Ascending aorta (tissue), 2 donors: ENCODE data around the gene CCDC146. TPM values are rescaled to one million over a fixed set of nuclear protein-coding genes. Genes with fewer than 3 reads are reported as not detected.
A peak's percentile ranks its signal among the peaks of the same experiment; 100 is the strongest.

Source experiments
- DNase-seq, 2 donors: peaks; one replicate each; pipeline ENCODE4 v3.0.0-alpha.2; 2019; ENCODE audit warnings: low spot score in 2 of 2
- H3K27ac ChIP-seq, 2 donors: fragments of 200-600 bp; sonication (generic); one replicate each; pipeline ENCODE4 v1.5.1; 2016 to 2017; ENCODE audit warnings: mild to moderate bottlenecking in 1 of 2
- H3K27me3 ChIP-seq: fragments of 200-600 bp; sonication (generic); one replicate; pipeline ENCODE4 v1.5.1; 2017
- H3K36me3 ChIP-seq, 2 donors: fragments of 200-600 bp; sonication (generic); one replicate each; pipeline ENCODE4 v1.5.1; 2016
- H3K4me1 ChIP-seq, 2 donors: fragments of 200-600 bp; sonication (generic); one replicate each; pipeline ENCODE4 v1.5.1; 2016 to 2017; ENCODE audit warnings: mild to moderate bottlenecking in 1 of 2
- H3K4me3 ChIP-seq, 2 donors: fragments of 200-600 bp; sonication (generic); one replicate each; pipeline ENCODE4 v1.5.1; 2016 to 2017; ENCODE audit warnings: mild to moderate bottlenecking in 1 of 2
- H3K9me3 ChIP-seq, 2 donors: fragments of 200-600 bp; sonication (generic); one replicate each; pipeline ENCODE4 v1.5.1; 2016
- intact Hi-C: fragments of 100-400 bp; cut with DNase I; formaldehyde crosslinking; loops from one replicate; pipeline ENCODE4 v1.15.1; 2023
- total RNA-seq: library from RNA; depleted of rRNA; stranded (reverse); fragments of >200 nt; gene quantifications from one replicate; pipeline ENCODE4 v1.1.0, GENCODE V29; 2016
- TF ChIP-seq, protein P1 (sequence below), 3 experiments: fragments of 200-600 bp in 2 of 3; fragments of 450-650 bp in 1 of 3; sonication (generic) in 2 of 3; IDR thresholded peaks; one replicate each; pipeline ENCODE4 v1.5.1; 2016 to 2019; ENCODE audit warnings: antibody characterized with exemption in 3 of 3, mild to moderate bottlenecking in 1 of 3, moderate library complexity in 1 of 3

Gene CCDC146
- total RNA-seq, 1 donor from 2014 or later = 9.2 TPM

DNA sequence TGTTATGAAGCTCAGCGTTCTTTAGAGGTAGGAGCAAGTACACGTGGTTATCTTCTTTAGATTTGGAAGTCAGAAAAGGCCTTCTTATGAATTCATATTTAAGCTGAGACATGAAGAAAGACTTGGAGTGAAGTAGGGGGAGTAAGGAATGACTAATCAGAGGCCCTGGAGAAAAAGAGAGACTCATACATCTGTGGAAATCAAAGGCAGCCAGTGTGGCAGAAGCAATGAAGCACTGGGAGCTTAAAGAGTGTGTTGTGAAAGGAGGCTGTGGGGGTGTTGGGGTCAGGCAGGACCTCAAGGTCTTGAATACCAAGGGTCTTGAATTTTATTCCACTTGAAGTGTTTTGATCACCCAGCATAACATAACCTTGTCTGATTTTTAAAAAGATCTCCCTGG, 112.9 kb downstream of the CCDC146 start:
- no peak overlapping the region for H3K4me3 ChIP-seq
- H3K27ac ChIP-seq = no peak overlapping the region
- no peaks in the 10 kb centered on the region for H3K27me3 ChIP-seq
- H3K9me3 ChIP-seq = no peaks in the 10 kb centered on the region
- TF ChIP-seq, protein P1, sequence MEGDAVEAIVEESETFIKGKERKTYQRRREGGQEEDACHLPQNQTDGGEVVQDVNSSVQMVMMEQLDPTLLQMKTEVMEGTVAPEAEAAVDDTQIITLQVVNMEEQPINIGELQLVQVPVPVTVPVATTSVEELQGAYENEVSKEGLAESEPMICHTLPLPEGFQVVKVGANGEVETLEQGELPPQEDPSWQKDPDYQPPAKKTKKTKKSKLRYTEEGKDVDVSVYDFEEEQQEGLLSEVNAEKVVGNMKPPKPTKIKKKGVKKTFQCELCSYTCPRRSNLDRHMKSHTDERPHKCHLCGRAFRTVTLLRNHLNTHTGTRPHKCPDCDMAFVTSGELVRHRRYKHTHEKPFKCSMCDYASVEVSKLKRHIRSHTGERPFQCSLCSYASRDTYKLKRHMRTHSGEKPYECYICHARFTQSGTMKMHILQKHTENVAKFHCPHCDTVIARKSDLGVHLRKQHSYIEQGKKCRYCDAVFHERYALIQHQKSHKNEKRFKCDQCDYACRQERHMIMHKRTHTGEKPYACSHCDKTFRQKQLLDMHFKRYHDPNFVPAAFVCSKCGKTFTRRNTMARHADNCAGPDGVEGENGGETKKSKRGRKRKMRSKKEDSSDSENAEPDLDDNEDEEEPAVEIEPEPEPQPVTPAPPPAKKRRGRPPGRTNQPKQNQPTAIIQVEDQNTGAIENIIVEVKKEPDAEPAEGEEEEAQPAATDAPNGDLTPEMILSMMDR (IDR thresholded peaks at IDR 0.05) = no peak
- H3K4me1 ChIP-seq = peaks cover 0 to 15% of the 10 kb centered on the region in 2 donors
- no peak for DNase-seq
- H3K36me3 ChIP-seq = no peaks in the 10 kb centered on the region
- intact Hi-C loops = no loop called here

DNA sequence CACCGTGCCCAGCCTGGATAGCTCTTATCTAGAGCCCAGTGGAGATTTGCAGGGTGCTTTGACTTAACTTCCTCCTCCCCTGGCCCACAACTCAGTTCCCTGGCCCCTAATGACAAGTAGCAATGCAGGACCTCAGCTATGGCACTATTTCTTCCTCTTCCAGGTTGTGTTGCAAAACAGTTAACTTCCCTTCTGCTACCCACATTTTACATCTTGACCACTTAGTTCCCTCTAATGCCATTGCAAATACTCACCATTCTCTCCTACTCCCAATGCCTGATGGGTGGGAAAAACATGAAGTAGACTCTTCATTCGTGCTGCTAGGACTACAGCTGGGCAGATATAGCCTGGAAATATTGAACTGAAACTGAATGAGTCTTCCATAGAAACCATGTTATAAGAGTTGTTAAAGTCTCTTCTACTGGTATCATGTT, 116.3 kb downstream of the CCDC146 start:
- no peaks in the 10 kb centered on the region for H3K27me3 ChIP-seq
- intact Hi-C loops = no loop called here
- peak overlapping the region; percentile 78 to 89 for H3K27ac ChIP-seq
- no peaks in the 10 kb centered on the region for H3K9me3 ChIP-seq
- TF ChIP-seq, protein P1 (IDR thresholded peaks at IDR 0.05) = no peak
- peaks cover 11 to 18% of the 10 kb centered on the region in 2 donors for H3K4me1 ChIP-seq
- DNase-seq = no peak
- H3K36me3 ChIP-seq = no peaks in the 10 kb centered on the region
- no peak overlapping the region for H3K4me3 ChIP-seq

DNA sequence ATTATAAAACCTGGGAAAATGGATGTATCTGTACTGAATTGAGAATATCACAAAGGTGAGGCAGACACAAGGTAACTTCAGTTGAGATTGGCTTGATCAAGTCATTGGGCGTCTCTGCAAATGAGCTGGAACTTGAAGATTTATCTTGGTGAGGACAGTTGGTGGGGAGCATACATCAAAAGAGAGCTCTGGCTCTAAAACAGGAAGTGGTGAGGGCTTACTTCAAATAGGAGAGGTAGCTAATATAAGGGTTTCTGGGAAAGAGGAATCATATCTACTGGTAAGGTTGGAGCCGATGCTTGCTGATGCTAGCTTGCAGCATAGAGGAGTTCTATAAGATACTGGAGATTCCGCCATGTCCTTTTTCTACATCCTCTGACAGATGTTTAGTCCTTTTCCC, 117.1 kb downstream of the CCDC146 start:
- Histone ChIP-seq H3K9me3 (no peaks in the 10 kb centered on the region), H3K4me1 (peaks cover 11 to 24% of the 10 kb centered on the region in 2 donors), H3K27me3 (no peaks in the 10 kb centered on the region), H3K4me3 (no peak overlapping the region), H3K27ac (peak overlapping the region in 1 of 2 donors; percentile 21), H3K36me3 (no peaks in the 10 kb centered on the region)
- no peak for DNase-seq
- intact Hi-C loops = no loop called here
- TF ChIP-seq, protein P1 (IDR thresholded peaks at IDR 0.05) = no peak

DNA sequence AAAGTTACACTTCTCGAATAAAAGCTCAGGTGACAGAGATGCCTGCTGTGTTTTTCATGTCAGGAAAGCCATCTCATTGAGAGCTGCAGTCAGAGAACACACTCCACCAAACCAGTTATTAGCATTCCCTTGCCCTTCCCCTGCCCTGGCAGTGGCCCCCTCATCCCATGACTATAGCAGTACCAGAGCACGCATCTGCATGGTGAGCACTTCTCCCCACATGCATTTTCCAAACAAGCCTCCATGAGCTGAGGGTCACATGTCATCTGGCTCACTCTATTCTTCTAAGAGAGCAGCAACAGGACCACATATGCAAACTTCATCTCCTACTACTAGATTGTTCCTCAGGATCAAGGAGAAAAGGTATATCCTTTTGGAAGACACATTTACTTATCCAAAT, 119.7 kb downstream of the CCDC146 start:
- TF ChIP-seq, protein P1 (IDR thresholded peaks at IDR 0.05) = no peak
- Histone ChIP-seq H3K27ac (peak overlapping the region; percentile 67 to 85), H3K36me3 (no peaks in the 10 kb centered on the region), H3K9me3 (no peaks in the 10 kb centered on the region), H3K27me3 (no peaks in the 10 kb centered on the region), H3K4me3 (peak overlapping the region in 1 of 2 donors; percentile 44), H3K4me1 (peaks cover 15 to 31% of the 10 kb centered on the region in 2 donors)
- DNase-seq = no peak
- intact Hi-C loops = no loop called here

DNA sequence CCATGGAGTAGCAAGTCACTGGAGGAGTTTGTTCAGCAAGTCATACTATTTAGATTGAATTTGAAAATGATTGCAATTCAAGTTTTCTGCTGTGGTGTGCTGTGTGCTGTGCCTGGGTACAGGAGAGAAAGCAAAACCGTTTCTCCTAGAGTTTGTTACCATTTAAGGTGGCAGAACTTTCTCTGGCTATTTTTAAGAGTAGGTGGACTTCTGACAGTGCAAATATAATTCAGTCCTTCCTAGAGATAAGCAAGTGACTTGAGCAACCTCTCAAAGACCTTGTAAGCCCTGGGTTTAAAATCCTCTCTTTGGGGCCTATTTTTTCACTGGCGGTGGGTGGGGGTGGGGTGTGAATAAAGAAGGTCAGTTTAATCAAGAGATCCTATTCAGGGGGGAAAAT, 120.1 kb downstream of the CCDC146 start:
- Histone ChIP-seq H3K4me3 (peak overlapping the region in 1 of 2 donors; percentile 44), H3K36me3 (no peaks in the 10 kb centered on the region), H3K27me3 (no peaks in the 10 kb centered on the region), H3K4me1 (peaks cover 15 to 29% of the 10 kb centered on the region in 2 donors), H3K9me3 (no peaks in the 10 kb centered on the region), H3K27ac (peak overlapping the region; percentile 67 to 85)
- TF ChIP-seq, protein P1 (IDR thresholded peaks at IDR 0.05) = no peak
- no peak for DNase-seq
- intact Hi-C loops = no loop called here
